ENCODE measurements around the gene ANAPC4.

ANAPC4 gene

DNA sequence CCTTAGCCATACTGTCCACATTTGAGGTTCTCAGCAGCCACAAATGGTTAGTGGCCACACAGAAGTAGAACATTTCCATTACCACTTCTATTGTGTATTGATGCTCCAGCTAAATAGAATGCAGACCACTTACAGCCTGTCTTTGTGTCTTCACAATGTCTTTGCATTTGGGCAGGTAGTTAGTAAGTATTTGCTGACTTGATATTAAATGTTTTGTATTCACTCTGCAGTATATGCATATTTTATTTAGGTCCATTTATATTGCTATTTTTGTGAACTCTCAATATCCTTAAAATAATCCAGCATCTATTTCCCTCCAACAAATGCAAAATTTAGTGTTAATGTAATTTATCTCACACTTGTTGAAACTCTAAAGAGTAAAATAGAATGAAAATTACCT, 26.6 kb downstream of the ANAPC4 start:
- TF ChIP-seq, protein P1, sequence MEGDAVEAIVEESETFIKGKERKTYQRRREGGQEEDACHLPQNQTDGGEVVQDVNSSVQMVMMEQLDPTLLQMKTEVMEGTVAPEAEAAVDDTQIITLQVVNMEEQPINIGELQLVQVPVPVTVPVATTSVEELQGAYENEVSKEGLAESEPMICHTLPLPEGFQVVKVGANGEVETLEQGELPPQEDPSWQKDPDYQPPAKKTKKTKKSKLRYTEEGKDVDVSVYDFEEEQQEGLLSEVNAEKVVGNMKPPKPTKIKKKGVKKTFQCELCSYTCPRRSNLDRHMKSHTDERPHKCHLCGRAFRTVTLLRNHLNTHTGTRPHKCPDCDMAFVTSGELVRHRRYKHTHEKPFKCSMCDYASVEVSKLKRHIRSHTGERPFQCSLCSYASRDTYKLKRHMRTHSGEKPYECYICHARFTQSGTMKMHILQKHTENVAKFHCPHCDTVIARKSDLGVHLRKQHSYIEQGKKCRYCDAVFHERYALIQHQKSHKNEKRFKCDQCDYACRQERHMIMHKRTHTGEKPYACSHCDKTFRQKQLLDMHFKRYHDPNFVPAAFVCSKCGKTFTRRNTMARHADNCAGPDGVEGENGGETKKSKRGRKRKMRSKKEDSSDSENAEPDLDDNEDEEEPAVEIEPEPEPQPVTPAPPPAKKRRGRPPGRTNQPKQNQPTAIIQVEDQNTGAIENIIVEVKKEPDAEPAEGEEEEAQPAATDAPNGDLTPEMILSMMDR (IDR thresholded peaks at IDR 0.05): no peak
- no peaks in the 10 kb centered on the region for H3K9me3 ChIP-seq
- no peak overlapping the region for H3K27ac ChIP-seq
- H3K27me3 ChIP-seq: no peaks in the 10 kb centered on the region
- peaks cover 40% of the 10 kb centered on the region for H3K36me3 ChIP-seq
- H3K4me3 ChIP-seq (ENCODE audit: low read depth in 1 of 2, low read length in 1 of 2): no peak overlapping the region
- peaks cover 27 to 47% of the 10 kb centered on the region in 2 experiments for H3K4me1 ChIP-seq (ENCODE audit: control insufficient read depth in 1 of 2, insufficient read depth in 1 of 2, low read depth in 1 of 2, low read length in 1 of 2)

GRCh38 chr4:25405453-25405852, 28.4 kb downstream of the ANAPC4 start:
- TF ChIP-seq, protein P1 (IDR thresholded peaks at IDR 0.05): no peak
- H3K27me3 ChIP-seq: no peaks in the 10 kb centered on the region
- H3K36me3 ChIP-seq: peaks cover 47% of the 10 kb centered on the region
- H3K4me1 ChIP-seq (ENCODE audit: control insufficient read depth in 1 of 2, insufficient read depth in 1 of 2, low read depth in 1 of 2, low read length in 1 of 2): peaks cover 22 to 42% of the 10 kb centered on the region in 2 experiments
- H3K27ac ChIP-seq: no peak overlapping the region
- no peak overlapping the region for H3K4me3 ChIP-seq (ENCODE audit: low read depth in 1 of 2, low read length in 1 of 2)
- no peaks in the 10 kb centered on the region for H3K9me3 ChIP-seq

DNA sequence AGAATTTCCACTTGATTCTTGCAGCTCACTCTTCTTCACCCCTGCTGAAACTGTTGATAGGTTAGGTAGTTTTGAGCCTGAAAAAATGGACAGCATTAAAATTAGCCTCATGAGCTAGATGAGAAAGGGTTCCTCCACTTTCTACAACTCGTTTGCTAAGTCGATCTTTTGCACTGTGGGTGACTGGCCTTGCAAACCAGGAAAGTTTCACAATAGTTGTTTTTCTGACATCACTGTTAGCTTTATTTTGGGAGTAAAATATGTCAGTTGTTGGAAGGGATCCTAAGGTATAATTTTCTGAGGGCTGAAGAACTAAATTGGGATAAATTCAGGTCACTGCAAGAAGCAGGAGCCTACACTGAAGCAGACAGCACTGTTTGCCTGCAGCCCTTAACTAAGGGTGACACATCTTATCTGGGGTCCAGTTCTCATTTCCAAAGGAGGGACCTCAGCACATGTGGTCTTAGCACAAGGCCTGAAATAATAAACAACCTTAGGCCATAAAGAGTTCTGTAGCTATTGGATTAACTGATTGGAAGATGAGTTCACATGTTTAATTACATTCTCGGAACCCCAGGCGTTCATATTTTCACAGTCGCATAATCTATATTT, 29.1 kb downstream of the ANAPC4 start:
- Histone ChIP-seq H3K36me3 (peaks cover 54% of the 10 kb centered on the region), H3K4me1 (ENCODE audit: control insufficient read depth in 1 of 2, insufficient read depth in 1 of 2, low read depth in 1 of 2, low read length in 1 of 2) (peaks cover 19 to 38% of the 10 kb centered on the region in 2 experiments), H3K27me3 (no peaks in the 10 kb centered on the region), H3K27ac (peak overlapping the region; percentile 52), H3K4me3 (ENCODE audit: low read depth in 1 of 2, low read length in 1 of 2) (no peak overlapping the region), H3K9me3 (no peaks in the 10 kb centered on the region)
- TF ChIP-seq, protein P1 (IDR thresholded peaks at IDR 0.05): no peak

- Histone ChIP-seq H3K36me3 (peaks cover 78% of the 10 kb centered on the region), H3K27me3 (no peaks in the 10 kb centered on the region), H3K27ac (no peak overlapping the region), H3K4me3 (ENCODE audit: low read depth in 1 of 2, low read length in 1 of 2) (no peak overlapping the region), H3K9me3 (no peaks in the 10 kb centered on the region), H3K4me1 (ENCODE audit: control insufficient read depth in 1 of 2, insufficient read depth in 1 of 2, low read depth in 1 of 2, low read length in 1 of 2) (peaks cover 12 to 17% of the 10 kb centered on the region in 2 experiments)
- TF ChIP-seq, protein P1 (IDR thresholded peaks at IDR 0.05): no peak
These were observed 33.9 kb downstream of the ANAPC4 start for GRCh38 chr4:25410820-25411529.

DNA sequence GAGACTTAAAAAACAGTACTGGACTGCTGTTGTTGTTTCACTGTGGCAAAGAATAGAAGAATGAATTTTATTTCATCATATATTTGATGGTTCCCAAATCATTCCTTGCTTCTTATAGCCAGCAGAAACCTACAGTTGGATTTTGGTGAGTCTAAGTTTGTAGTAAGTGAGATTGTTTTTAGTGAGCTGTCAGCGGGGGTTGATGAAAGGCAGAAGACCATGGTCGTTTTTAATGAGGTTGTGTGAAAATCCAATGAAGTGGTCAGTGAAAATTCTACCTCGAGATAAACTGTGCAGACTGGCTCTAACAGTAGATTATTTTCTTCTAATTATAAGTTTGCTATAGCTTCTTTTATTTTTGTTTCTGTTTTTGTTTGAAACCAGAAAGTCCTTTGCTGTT, 36.2 kb downstream of the ANAPC4 start:
- peaks cover under 1 to 4% of the 10 kb centered on the region in 2 experiments for H3K4me1 ChIP-seq (ENCODE audit: control insufficient read depth in 1 of 2, insufficient read depth in 1 of 2, low read depth in 1 of 2, low read length in 1 of 2)
- no peak overlapping the region for H3K4me3 ChIP-seq (ENCODE audit: low read depth in 1 of 2, low read length in 1 of 2)
- peaks cover 97% of the 10 kb centered on the region for H3K36me3 ChIP-seq
- H3K27me3 ChIP-seq: no peaks in the 10 kb centered on the region
- no peaks in the 10 kb centered on the region for H3K9me3 ChIP-seq
- no peak overlapping the region for H3K27ac ChIP-seq
- TF ChIP-seq, protein P1 (IDR thresholded peaks at IDR 0.05): no peak
